Activated CD4-positive, alpha-beta T cell treated with anti-CD3 and anti-CD28 coated beads, Interleukin-2, Interleukin-4, amounts not matched to agents 100 ng/mL and 50 ng/mL, durations not matched to agents 16 hours and 8 hours (primary cell): ENCODE data around the gene AFF2.
A peak's percentile ranks its signal among the peaks of the same experiment; 100 is the strongest.

Experiments
- DNase-seq: peaks from one replicate; pipeline ENCODE4 v3.0.0-alpha.2; 2020; ENCODE audit warnings: low spot score

Gene AFF2

GRCh38 chrX:148588649-148589310 lies 88.4 kb downstream of the AFF2 start:
- no peak for DNase-seq

- no peak for DNase-seq
Observed at GRCh38 chrX:148592595-148592994, 92.2 kb downstream of the AFF2 start.

- no peak for DNase-seq
Observed at GRCh38 chrX:148593146-148593545, 92.7 kb downstream of the AFF2 start.

GRCh38 chrX:148593987-148594386 lies 93.6 kb downstream of the AFF2 start:
- no peak for DNase-seq

- no peak for DNase-seq
Observed at GRCh38 chrX:148599404-148599803, 99.0 kb downstream of the AFF2 start.

- DNase-seq = no peak
Observed at GRCh38 chrX:148600131-148600530, 99.7 kb downstream of the AFF2 start.

- DNase-seq = no peak
Observed at GRCh38 chrX:148600581-148600980, 100.2 kb downstream of the AFF2 start.

- DNase-seq = peak; percentile 0
Observed at GRCh38 chrX:148601034-148601433, 100.6 kb downstream of the AFF2 start.

- DNase-seq = no peak
Observed at GRCh38 chrX:148609515-148610327, 109.3 kb downstream of the AFF2 start.

- DNase-seq = no peak
Observed at GRCh38 chrX:148610328-148610698, 109.9 kb downstream of the AFF2 start.

GRCh38 chrX:148611993-148612392 lies 111.6 kb downstream of the AFF2 start:
- DNase-seq = no peak

GRCh38 chrX:148612431-148612830 lies 112.0 kb downstream of the AFF2 start:
- no peak for DNase-seq

GRCh38 chrX:148613636-148614035 lies 113.2 kb downstream of the AFF2 start:
- DNase-seq = no peak

GRCh38 chrX:148615491-148615890 lies 115.1 kb downstream of the AFF2 start:
- no peak for DNase-seq

GRCh38 chrX:148618470-148619445 lies 118.3 kb downstream of the AFF2 start:
- no peak for DNase-seq

- DNase-seq = no peak
Observed at GRCh38 chrX:148620023-148620422, 119.6 kb downstream of the AFF2 start.

- no peak for DNase-seq
Observed at GRCh38 chrX:148624951-148625474, 124.6 kb downstream of the AFF2 start.

- no peak for DNase-seq
Observed at GRCh38 chrX:148628621-148629020, 128.2 kb downstream of the AFF2 start.

GRCh38 chrX:148629434-148629833 lies 129.0 kb downstream of the AFF2 start:
- no peak for DNase-seq

- DNase-seq = no peak
Observed at GRCh38 chrX:148632444-148632843, 132.0 kb downstream of the AFF2 start.

- DNase-seq = no peak
Observed at GRCh38 chrX:148633218-148633908, 132.9 kb downstream of the AFF2 start.

GRCh38 chrX:148634591-148634990 lies 134.2 kb downstream of the AFF2 start:
- DNase-seq = no peak
